CD14-positive monocyte (primary cell): ENCODE measurements around the gene PSG1. TPM values are rescaled to one million over a fixed set of nuclear protein-coding genes. Genes with fewer than 3 reads are reported as not detected.
"Not testable (repeated sequence)": the region's sequence is repeated elsewhere in the genome, so short reads cannot be mapped to it uniquely, and the experiment has no call there.

Experiments used
- DNase-seq, 3 donors: peaks; one replicate each; pipeline ENCODE4 v3.0.0-alpha.2; 2011 to 2022
- H2AFZ ChIP-seq: 2 replicates; pipeline ENCODE4 v1.6.0; 2012; ENCODE audit warnings: mild to moderate bottlenecking, low read depth, low read length, inconsistent platforms; ENCODE audit not compliant: insufficient read depth, poor library complexity, severe bottlenecking
- H3K27ac ChIP-seq, 2 donors: 1 replicate in 1 of 2; 2 replicates in 1 of 2; pipeline ENCODE4 v1.5.1; 2012 to 2013; ENCODE audit warnings: low read length in 2 of 2, control low read depth in 1 of 2, inconsistent platforms in 1 of 2, low read depth in 1 of 2, mild to moderate bottlenecking in 1 of 2
- H3K27me3 ChIP-seq, 2 donors: one replicate each; pipeline versions ENCODE4 v1.6.0 to v1.6.1; 2011 to 2013; ENCODE audit warnings: low read length in 2 of 2; ENCODE audit not compliant: control insufficient read depth in 2 of 2, insufficient read depth in 2 of 2
- H3K36me3 ChIP-seq, 2 donors: replicated peaks in 1 of 2; 1 replicate in 1 of 2; 2 replicates in 1 of 2; pipeline versions ENCODE4 v1.5.1 to v1.6.1; 2012 to 2013; ENCODE audit warnings: low read length in 2 of 2, control low read depth in 1 of 2, inconsistent platforms in 1 of 2, mild to moderate bottlenecking in 1 of 2; ENCODE audit not compliant: insufficient read depth in 2 of 2, control insufficient read depth in 1 of 2
- H3K4me1 ChIP-seq, 2 donors: 1 replicate in 1 of 2; 2 replicates in 1 of 2; pipeline versions ENCODE4 v1.5.1 to v1.6.1; 2012 to 2013; ENCODE audit warnings: low read length in 2 of 2, control low read depth in 1 of 2, inconsistent platforms in 1 of 2, mild to moderate bottlenecking in 1 of 2, moderate library complexity in 1 of 2; ENCODE audit not compliant: insufficient read depth in 2 of 2, control insufficient read depth in 1 of 2
- H3K4me2 ChIP-seq: replicated peaks from 2 replicates; pipeline ENCODE3; 2012; ENCODE audit warnings: low read length, moderate library complexity, mild to moderate bottlenecking; ENCODE audit not compliant: poor library complexity, severe bottlenecking; ENCODE audit errors: extremely low read depth
- H3K4me3 ChIP-seq, 3 experiments: fragments of 200-600 bp in 1 of 3; sonication (generic) in 1 of 3; replicated peaks in 1 of 3; 1 replicate in 2 of 3; 2 replicates in 1 of 3; pipeline ENCODE4 v1.5.1; 2011 to 2013; ENCODE audit warnings: low read length in 3 of 3, mild to moderate bottlenecking in 3 of 3, control low read depth in 2 of 3, low read depth in 2 of 3, inconsistent platforms in 1 of 3, moderate library complexity in 1 of 3
- H3K79me2 ChIP-seq: 2 replicates; pipeline ENCODE4 v1.6.0; 2012; ENCODE audit warnings: mild to moderate bottlenecking, control low read depth, inconsistent platforms, low read length, moderate library complexity; ENCODE audit not compliant: insufficient read depth
- H3K9ac ChIP-seq: 2 replicates; pipeline ENCODE4 v1.6.0; 2017; ENCODE audit warnings: low read length, mild to moderate bottlenecking; ENCODE audit not compliant: insufficient read depth, poor library complexity, severe bottlenecking
- H3K9me3 ChIP-seq, 2 donors: replicated peaks in 1 of 2; 1 replicate in 1 of 2; 2 replicates in 1 of 2; pipeline versions ENCODE4 v1.5.1 to v1.6.1; 2012 to 2013; ENCODE audit warnings: low read length in 2 of 2, control low read depth in 1 of 2; ENCODE audit not compliant: control insufficient read depth in 1 of 2, insufficient read depth in 1 of 2
- H4K20me1 ChIP-seq: 2 replicates; pipeline ENCODE4 v1.6.0; 2012; ENCODE audit warnings: mild to moderate bottlenecking, low read length, control low read depth, moderate library complexity; ENCODE audit not compliant: insufficient read depth
- H3K27ac Mint-ChIP-seq, 7 donors: one replicate each; pipeline ENCODE4 v1.8.0; 2020; ENCODE audit warnings: mild to moderate bottlenecking in 7 of 7, mixed read lengths in 7 of 7, moderate library complexity in 6 of 7, inconsistent platforms in 2 of 7
- H3K27me3 Mint-ChIP-seq, 3 donors: one replicate each; pipeline ENCODE4 v1.8.0; 2021 to 2022; ENCODE audit warnings: low read depth in 3 of 3, mild to moderate bottlenecking in 3 of 3, mixed read lengths in 3 of 3, moderate library complexity in 3 of 3, inconsistent platforms in 1 of 3
- H3K36me3 Mint-ChIP-seq, 2 donors: one replicate each; pipeline ENCODE4 v1.8.0; 2020; ENCODE audit warnings: mixed read lengths in 2 of 2, inconsistent platforms in 1 of 2, mild to moderate bottlenecking in 1 of 2
- H3K4me1 Mint-ChIP-seq: one replicate; pipeline ENCODE4 v1.8.0; 2020; ENCODE audit warnings: mild to moderate bottlenecking, mixed read lengths
- H3K4me3 Mint-ChIP-seq, 2 donors: one replicate each; pipeline ENCODE4 v1.8.0; 2020; ENCODE audit warnings: mild to moderate bottlenecking in 2 of 2, mixed read lengths in 2 of 2, moderate library complexity in 1 of 2
- H3K9me3 Mint-ChIP-seq, 7 donors: one replicate each; pipeline ENCODE4 v1.8.0; 2020 to 2022; ENCODE audit warnings: mixed read lengths in 7 of 7, mild to moderate bottlenecking in 6 of 7, moderate library complexity in 6 of 7, inconsistent platforms in 2 of 7
- CTCF ChIP-seq: fragments of 200-600 bp; IDR thresholded peaks from one replicate; pipeline ENCODE4 v1.8.0; 2022; ENCODE audit warnings: antibody characterized with exemption, mild to moderate bottlenecking
- WGBS: methylation state at CpG from one replicate; pipeline ENCODE4 v1.1.5; 2013; ENCODE audit warnings: missing lambda C conversion rate; ENCODE audit not compliant: insufficient coverage; 5-methylcytosine and 5-hydroxymethylcytosine counted together
- intact Hi-C, 2 donors: fragments of 100-400 bp; cut with micrococcal nuclease; formaldehyde crosslinking; loops; one replicate each; pipeline versions ENCODE4 v1.15.0 to v1.15.1; 2023
- polyA plus RNA-seq, 3 donors: library from polyadenylated mRNA; depleted of rRNA in 1 of 3; unstranded in 2 of 3; stranded (reverse) in 1 of 3; fragments of 300-500 nt in 2 of 3; fragments of >200 nt in 1 of 3; fragmentation: Illumina TruSeq in 2 of 3; gene quantifications; 1 replicate in 2 of 3; 2 replicates in 1 of 3; pipeline ENCODE4 v1.2.3, GENCODE V29; 2012 to 2021

The PSG1 gene
- polyA plus RNA-seq, 3 donors, result not detected

GRCh38 chr19:42874901-42875813 is 4.4 kb downstream of the PSG1 start:
- DNase-seq, H3K9me3 ChIP-seq, H3K36me3 ChIP-seq, intact Hi-C loops, H3K4me1 ChIP-seq, H3K9ac ChIP-seq, H4K20me1 ChIP-seq, H2AFZ ChIP-seq, H3K79me2 ChIP-seq, H3K4me2 ChIP-seq, H3K36me3 Mint-ChIP-seq, H3K4me3 ChIP-seq, H3K4me1 Mint-ChIP-seq, H3K9me3 Mint-ChIP-seq, H3K27ac Mint-ChIP-seq, H3K27ac ChIP-seq, H3K27me3 Mint-ChIP-seq, H3K4me3 Mint-ChIP-seq, H3K27me3 ChIP-seq: not testable (repeated sequence)
- WGBS, result no CpG with 5 or more reads among the region's 4 CpGs

GRCh38 chr19:42874136-42874535 is 5.4 kb downstream of the PSG1 start:
- WGBS, result 81% methylated on average over 3 of the region's 3 CpGs
- H3K27ac Mint-ChIP-seq, result not testable (repeated sequence)

GRCh38 chr19:42872608-42873007 is 6.9 kb downstream of the PSG1 start:
- peaks cover 0 to 2% (median 0%) of the 10 kb centered on the region in 7 donors for H3K9me3 Mint-ChIP-seq
- no peaks in the 10 kb centered on the region for H3K36me3 ChIP-seq
- WGBS, result 40% methylated on average over 1 of the region's 3 CpGs
- no peak overlapping the region for H3K4me2 ChIP-seq
- H3K4me1 ChIP-seq, result no peaks in the 10 kb centered on the region
- no peak overlapping the region for H3K27ac ChIP-seq
- no peaks in the 10 kb centered on the region for H3K36me3 Mint-ChIP-seq
- no peak overlapping the region for H3K9ac ChIP-seq
- peak overlapping the region in 1 of 2 donors; percentile 5 for H3K4me3 Mint-ChIP-seq
- H2AFZ ChIP-seq, result no peak overlapping the region
- H3K27me3 Mint-ChIP-seq, result peaks cover 0 to 1% (median 0%) of the 10 kb centered on the region in 3 donors
- H3K27ac Mint-ChIP-seq, result no peak overlapping the region
- no peaks in the 10 kb centered on the region for H4K20me1 ChIP-seq
- no peaks in the 10 kb centered on the region for H3K79me2 ChIP-seq
- TF ChIP-seq CTCF, result no peak
- H3K9me3 ChIP-seq, result no peaks in the 10 kb centered on the region
- no peak overlapping the region for H3K4me3 ChIP-seq
- H3K27me3 ChIP-seq, result no peaks in the 10 kb centered on the region
- DNase-seq, result no peak
- H3K4me1 Mint-ChIP-seq, result no peaks in the 10 kb centered on the region
- intact Hi-C loops, result no loop called here

More at GRCh38 chr19:42874136-42874535, 5.4 kb downstream of the PSG1 start:
- H2AFZ ChIP-seq, H3K79me2 ChIP-seq, H3K9me3 ChIP-seq, DNase-seq, H3K27ac ChIP-seq, H3K4me3 ChIP-seq, intact Hi-C loops, H3K9ac ChIP-seq, H3K4me1 Mint-ChIP-seq, H3K4me2 ChIP-seq, H3K4me1 ChIP-seq, H3K27me3 ChIP-seq, H3K4me3 Mint-ChIP-seq, H3K36me3 ChIP-seq, H3K36me3 Mint-ChIP-seq, H4K20me1 ChIP-seq, H3K9me3 Mint-ChIP-seq, H3K27me3 Mint-ChIP-seq: not testable (repeated sequence)
